Medulla oblongata (tissue), 1 donor: ENCODE data around the gene MBOAT7.
"Not testable (repeated sequence)": the region's sequence is repeated elsewhere in the genome, so short reads cannot be mapped to it uniquely, and the experiment has no call there.

ENCODE experiments used
- DNase-seq: peaks from one replicate; pipeline ENCODE4 v3.0.0-alpha.2; 2015; ENCODE audit errors: extremely low spot score

Gene MBOAT7

GRCh38 chr19:54189145-54189734 is at the start of gene MBOAT7:
Gene MBOAT7, minus strand, starts transcription at chr19:54189580. Its CDS starts 1,072 bp downstream, at chr19:54188508.
- DNase-seq: no peak

- no peak for DNase-seq
Observed at GRCh38 chr19:54233941-54234340, 44.6 kb upstream of the MBOAT7 start.

GRCh38 chr19:54231077-54231931 is 41.9 kb upstream of the MBOAT7 start:
- DNase-seq: peak; percentile 95

GRCh38 chr19:54230031-54230430 is 40.7 kb upstream of the MBOAT7 start:
- no peak for DNase-seq

GRCh38 chr19:54229146-54229545 is 39.8 kb upstream of the MBOAT7 start:
- DNase-seq: no peak

GRCh38 chr19:54224619-54225018 is 35.2 kb upstream of the MBOAT7 start:
- DNase-seq: not testable (repeated sequence)

- DNase-seq: not testable (repeated sequence)
Observed at GRCh38 chr19:54223937-54224281, 34.5 kb upstream of the MBOAT7 start.

GRCh38 chr19:54223277-54223936 is 34.0 kb upstream of the MBOAT7 start:
- DNase-seq: not testable (repeated sequence)

GRCh38 chr19:54222474-54223276 is 33.3 kb upstream of the MBOAT7 start, which contains the start of gene LILRB3:
Gene LILRB3, minus strand, starts transcription at chr19:54223007. Its CDS starts 31 bp downstream, at chr19:54222976.
- DNase-seq: not testable (repeated sequence)

GRCh38 chr19:54221947-54222346 is 32.6 kb upstream of the MBOAT7 start:
- DNase-seq: not testable (repeated sequence)

- DNase-seq: not testable (repeated sequence)
Observed at GRCh38 chr19:54219702-54220101, 30.3 kb upstream of the MBOAT7 start.

GRCh38 chr19:54218960-54219661 is 29.7 kb upstream of the MBOAT7 start:
- no peak for DNase-seq

GRCh38 chr19:54218259-54218658 is 28.9 kb upstream of the MBOAT7 start:
- DNase-seq: no peak

GRCh38 chr19:54217517-54218247 is 28.3 kb upstream of the MBOAT7 start:
- DNase-seq: not testable (repeated sequence)

GRCh38 chr19:54216869-54217268 is 27.5 kb upstream of the MBOAT7 start:
- DNase-seq: no peak

- not testable (repeated sequence) for DNase-seq
Observed at GRCh38 chr19:54214734-54215133, 25.4 kb upstream of the MBOAT7 start.

GRCh38 chr19:54214217-54214616 is 24.8 kb upstream of the MBOAT7 start:
- not testable (repeated sequence) for DNase-seq

GRCh38 chr19:54211235-54211634 is 21.9 kb upstream of the MBOAT7 start:
- no peak for DNase-seq

- DNase-seq: peak; percentile 95
Observed at GRCh38 chr19:54209811-54210494, 20.6 kb upstream of the MBOAT7 start.
